HL-60/S4 treated with retinoic acid at 250 ng/mL for 4 days and 3 days (cell line): Measurements from ENCODE around the gene TTC3.
"Not testable (repeated sequence)": the region's sequence is repeated elsewhere in the genome, so short reads cannot be mapped to it uniquely, and the experiment has no call there.

ENCODE experiments used
- in situ Hi-C: fragments of 300-500 bp; cut with MboI; formaldehyde crosslinking; loops from 2 replicates; pipeline ENCODE4 v1.7.0; 2022; ENCODE audit warnings: low sequenced_read_pairs

The TTC3 gene

GRCh38 chr21:37219761-37220432 lies 146.8 kb downstream of the TTC3 start:
- in situ Hi-C loops = no loop called here

DNA sequence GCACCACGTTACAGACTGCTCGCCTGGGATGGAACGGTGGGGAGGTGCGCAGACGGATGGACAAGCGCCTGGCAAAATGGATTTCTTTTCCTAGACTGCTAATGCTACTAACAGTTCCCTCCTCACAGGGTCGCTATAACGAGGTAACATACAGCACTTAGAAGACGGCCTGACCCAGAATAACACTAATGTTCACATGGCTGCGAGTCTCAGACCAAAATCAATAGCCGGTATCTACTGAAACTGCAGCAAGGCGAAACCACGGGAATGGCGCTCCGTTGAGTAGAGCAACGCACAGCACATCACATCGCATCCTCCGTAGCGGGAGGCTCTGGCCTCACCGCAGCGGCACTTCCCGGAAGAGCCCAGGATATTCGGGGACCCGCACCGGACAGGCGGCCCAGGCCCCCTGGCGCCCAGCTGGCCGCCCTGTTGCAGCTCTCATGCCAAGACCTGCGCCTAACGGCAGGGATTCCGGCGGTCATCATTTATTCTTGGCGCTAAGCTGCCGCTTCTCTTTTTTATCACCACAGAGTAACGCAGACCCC lies 147.5 kb downstream of the TTC3 start:
- in situ Hi-C loops = no loop called here

DNA sequence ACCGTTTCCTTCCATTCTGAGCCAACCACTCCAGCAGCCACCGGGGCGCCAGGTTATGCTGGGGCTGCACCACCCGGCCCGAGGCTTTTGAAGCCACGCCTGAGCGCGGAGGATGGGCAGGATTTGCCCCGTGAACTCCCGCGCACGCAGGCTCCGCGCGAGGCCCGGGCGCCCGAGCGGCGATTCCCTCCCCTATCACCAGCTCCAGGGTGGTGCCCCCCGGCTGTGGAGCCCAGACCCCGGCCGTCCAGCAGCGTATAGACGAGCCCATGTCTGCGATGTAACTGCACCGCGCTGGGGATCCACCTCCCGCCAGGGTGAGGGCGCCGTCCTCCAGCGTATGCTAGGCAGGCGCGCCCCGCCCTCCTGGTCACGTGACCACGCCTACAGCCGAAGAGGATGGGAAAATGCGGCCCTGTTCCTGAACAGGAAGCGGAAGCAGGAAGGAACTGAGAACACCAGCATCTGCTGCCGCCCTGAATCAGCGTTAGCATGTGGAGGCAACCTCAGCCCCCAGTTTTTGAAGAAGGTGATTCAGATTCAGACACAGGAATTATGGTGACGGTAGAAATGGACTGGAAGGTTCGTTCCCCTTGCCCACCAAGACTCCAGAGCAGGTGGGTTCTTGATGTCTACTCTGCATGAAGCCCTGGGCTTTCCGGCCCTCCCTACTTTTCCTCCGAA lies 148.1 kb downstream of the TTC3 start:
- in situ Hi-C loops = no loop called here

- in situ Hi-C loops = not testable (repeated sequence)
These were observed 149.2 kb downstream of the TTC3 start for GRCh38 chr21:37222248-37222647.

DNA sequence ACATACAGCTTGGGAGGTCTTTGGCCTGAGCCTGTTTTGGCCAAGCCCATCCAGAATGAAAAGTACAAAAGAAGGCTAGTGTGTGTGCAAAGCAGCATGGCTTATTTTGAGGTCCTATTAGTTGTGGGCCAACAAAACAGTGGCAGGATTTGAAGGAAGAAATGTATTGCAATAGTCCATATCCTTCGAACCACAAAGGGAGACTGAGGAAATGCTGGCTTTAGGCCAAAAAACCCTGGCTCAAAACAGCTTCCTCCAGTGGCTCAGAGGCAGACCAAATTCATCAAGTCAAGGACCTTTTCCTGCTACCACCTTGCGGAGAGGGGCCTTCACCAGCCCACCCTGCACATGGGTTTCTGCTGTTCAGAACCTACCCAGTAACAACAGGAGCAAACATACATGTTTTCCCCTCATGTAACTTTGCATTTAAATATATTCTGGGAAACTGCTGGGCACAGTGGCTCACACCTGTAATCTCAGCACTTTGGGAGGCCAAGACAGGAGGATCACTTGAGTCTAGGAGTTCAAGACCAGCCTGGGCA lies 150.8 kb downstream of the TTC3 start:
- in situ Hi-C loops = no loop called here

DNA sequence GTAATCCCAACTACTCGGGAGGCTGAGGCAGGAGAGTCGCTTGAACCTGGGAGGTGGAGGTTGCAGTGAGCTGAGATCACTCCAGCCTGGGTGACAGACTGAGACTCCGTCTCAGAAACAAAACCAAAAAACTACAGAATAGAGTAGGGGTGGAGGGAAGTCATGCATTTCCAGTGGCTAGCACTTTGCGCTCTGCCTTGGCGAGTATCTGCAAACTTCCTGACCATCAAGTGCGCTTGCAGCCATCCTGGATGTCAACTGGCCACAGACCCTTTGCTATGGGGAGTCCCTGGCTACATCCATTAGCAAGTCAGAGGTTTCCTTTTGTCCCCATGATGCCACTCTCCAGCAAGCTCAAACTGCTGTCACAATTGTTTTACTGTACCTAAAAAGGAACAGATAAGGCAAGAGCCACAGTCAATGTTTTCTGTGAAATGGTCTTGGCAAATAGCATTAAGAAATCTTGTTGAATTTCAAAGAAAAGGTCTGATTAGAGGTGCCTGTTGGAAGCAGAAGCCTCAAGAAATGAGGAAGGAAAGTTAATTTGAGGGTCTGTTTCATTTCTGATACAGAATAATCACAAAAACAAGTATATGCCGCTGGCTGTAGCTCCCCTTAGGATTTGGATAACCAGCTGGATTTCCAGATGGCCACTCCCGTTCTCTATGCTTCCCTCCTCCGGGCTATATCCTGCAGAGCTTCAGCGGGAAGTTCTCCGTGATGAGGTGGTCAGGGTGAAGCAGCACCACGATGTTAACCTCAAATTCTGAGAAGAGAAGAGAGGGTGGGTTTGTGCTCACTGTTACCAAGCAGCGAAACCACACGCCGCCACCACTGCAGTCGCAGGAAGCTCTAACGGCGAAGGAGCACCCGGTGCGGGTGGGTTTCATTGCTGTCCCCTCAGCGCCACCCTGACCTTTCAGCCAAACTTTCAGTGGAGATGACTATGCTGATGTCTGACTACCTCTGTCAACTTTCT lies 152.1 kb downstream of the TTC3 start:
- in situ Hi-C loops = no loop called here

DNA sequence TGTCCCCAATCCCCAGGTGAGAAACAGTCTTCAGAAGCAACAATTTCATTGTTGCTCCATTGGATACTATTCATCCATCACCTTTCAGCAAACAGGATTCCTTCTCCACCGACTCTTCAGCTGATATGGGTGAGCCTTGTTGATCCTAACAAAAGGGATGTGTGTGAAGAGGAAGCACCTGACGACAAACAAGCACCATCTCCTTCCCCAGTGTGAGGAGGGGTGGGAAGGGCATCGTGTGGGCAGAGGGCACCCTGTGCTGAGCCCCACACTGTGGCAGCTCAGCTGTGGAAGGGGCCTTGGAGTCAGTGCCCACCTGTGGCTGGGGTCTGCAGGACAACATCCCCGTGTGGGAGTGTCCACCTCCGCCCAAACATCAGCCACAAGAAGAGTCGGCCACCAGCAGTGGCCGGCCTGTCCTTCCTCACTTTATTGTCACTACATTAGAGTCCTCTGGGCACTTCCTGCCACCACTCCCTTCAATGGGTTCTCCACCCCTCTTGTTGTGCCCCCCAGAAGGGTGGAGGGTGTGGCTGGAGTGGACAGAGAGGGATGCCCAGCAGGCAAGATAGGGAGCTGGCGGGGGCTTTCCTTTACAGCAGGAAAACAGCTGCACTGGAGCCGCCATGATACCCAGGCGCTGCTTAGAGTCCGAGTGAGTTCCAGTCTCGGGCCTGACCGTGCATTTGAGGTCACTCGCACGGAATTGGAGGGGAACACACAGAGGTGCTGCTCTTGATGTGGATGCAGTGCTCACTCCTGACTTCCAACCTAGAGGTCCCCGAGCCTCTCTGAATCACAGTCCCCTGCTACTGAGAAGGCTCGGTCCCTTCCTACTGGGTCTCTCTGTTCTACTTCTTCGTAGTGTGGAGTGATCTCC lies 153.2 kb downstream of the TTC3 start:
- in situ Hi-C loops = no loop called here

- in situ Hi-C loops = no loop called here
These were observed 154.3 kb downstream of the TTC3 start for GRCh38 chr21:37227071-37228002.

GRCh38 chr21:37228003-37228400 lies 154.9 kb downstream of the TTC3 start:
- in situ Hi-C loops = no loop called here

- in situ Hi-C loops = no loop called here
These were observed 157.7 kb downstream of the TTC3 start for GRCh38 chr21:37230632-37231248.

GRCh38 chr21:37231249-37231645 lies 158.2 kb downstream of the TTC3 start:
- in situ Hi-C loops = no loop called here

DNA sequence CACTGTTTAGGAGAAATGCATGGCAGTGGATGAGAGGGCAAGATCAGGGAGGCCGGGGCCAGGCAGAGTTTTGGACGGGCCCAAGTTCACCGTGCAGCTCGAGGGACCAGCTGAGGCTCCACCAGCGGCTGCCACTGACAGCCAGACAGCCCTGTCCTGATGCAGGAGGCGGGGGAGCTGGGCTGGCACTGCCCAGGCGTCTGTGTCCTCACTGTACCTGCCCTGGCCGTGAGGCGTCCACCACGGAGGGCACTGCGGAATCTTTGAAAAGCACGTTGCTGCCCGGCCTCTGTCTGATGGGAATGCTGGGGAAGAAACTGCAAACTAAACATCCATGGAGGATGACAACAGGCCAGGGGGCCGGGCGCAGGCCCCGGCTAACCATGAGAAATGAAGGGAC lies 158.6 kb downstream of the TTC3 start:
- in situ Hi-C loops = no loop called here

GRCh38 chr21:37232274-37233018 lies 159.4 kb downstream of the TTC3 start:
- in situ Hi-C loops = no loop called here

DNA sequence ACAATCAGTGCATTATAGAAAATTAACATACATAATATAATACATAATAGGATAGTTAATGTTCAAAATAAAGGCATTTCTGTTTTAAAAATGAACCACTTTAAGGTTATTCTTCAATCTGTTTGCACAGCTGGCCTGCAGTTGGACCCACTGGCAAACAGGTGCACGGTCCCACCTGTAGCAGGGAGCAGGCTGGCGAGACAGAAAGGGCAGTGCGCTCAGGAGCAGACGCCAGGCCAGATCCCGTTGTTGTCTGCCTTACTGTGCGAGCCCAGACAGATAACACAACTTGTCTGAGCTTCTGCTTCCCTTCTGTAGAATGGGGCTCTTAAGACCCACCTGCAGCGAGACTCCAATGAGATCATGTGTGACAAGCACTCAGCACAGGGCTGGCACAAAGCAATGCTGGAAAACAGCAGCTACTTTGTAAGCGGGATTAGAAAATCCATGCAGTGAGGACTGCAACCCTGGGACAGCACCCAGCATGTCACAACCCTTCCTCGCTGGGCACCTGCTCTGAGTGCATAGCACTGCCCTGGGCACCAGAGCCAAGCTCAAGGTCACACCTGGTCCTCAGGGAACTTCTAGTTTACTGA lies 160.6 kb downstream of the TTC3 start:
- in situ Hi-C loops = no loop called here

DNA sequence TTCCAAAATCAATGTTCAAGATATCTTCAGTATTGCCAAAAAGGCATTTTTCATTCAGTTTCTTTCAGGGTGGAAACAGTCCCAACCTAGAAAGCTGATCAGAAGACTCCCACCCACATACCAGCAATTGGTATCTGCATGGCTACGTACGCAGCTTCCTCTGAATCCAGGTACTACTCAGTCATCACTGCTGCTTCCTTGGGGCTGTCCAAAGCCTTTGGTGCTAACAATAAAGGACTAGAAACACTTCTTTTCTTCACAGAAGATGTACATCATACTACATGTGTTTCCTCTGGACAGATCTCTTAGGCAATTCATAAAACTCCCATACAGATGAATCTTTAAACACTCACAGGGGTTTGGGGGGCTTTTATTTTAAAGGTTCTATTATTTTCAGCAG lies 164.3 kb downstream of the TTC3 start:
- in situ Hi-C loops = no loop called here

- in situ Hi-C loops = no loop called here
These were observed 164.7 kb downstream of the TTC3 start for GRCh38 chr21:37237764-37238163.

DNA sequence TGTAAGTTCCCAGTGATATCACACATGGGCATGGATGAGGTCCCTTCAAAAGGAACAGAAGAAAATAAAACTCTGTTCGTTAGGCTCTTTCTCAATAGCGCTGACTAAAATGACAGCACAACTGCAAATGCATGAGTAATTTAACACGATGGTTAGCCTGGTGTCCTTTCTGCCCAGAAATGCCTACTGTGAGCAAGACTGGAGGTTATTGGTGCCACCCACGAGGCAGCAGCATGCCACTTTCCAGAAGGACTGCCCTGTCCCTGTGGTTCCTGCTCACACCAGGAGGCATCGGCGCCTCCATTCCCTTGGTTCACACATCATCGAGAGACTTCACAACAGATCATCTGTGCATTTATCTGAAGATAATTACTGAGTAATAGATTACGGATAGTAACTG lies 167.9 kb downstream of the TTC3 start:
- in situ Hi-C loops = no loop called here
